Measurements from ENCODE around the gene IGSF21.

The IGSF21 gene

DNA sequence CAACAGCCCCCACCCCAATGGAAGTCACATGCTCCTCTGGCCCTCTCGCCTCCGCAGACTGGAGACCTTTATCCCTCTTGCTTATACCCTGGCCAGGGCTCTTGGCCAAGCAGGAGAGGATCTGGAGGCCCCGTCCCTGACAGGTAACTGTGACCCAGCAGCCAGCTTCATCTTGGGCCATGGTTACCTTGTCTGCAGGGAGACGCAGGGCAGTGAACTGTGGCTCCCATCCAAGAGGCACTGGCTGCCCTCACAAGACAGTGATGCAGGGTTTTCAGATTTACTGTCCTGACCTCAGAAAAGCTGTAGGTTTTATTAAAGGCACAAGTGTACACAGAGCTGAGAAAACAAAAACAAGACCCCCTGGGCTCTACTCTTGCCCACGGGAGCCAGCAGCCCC is 276.5 kb downstream of the IGSF21 start:
- Histone ChIP-seq H3K4me3 (ENCODE audit: low read length) (no peak overlapping the region), H3K9me2 (replicated peaks; ENCODE audit: insufficient read depth, low read length) (no peaks in the 10 kb centered on the region), H2AFZ (ENCODE audit: low read length) (no peak overlapping the region), H3F3A (ENCODE audit: insufficient read depth, low read length) (no peaks in the 10 kb centered on the region), H3K4me2 (ENCODE audit: low read depth, low read length) (no peak overlapping the region), H3K79me2 (ENCODE audit: low read length) (no peaks in the 10 kb centered on the region), H3K9ac (ENCODE audit: low read length) (no peak overlapping the region), H3K27me3 (replicated peaks; ENCODE audit: insufficient read depth, low read length) (peaks cover 70% of the 10 kb centered on the region), H3K27ac (ENCODE audit: low read length) (no peak overlapping the region), H4K20me1 (ENCODE audit: insufficient read depth, low read length) (no peaks in the 10 kb centered on the region), H3K4me1 (ENCODE audit: low read length) (no peaks in the 10 kb centered on the region), H3K36me3 (replicated peaks; ENCODE audit: insufficient read depth, low read length) (no peaks in the 10 kb centered on the region), H3K9me3 (replicated peaks; ENCODE audit: insufficient read depth, low read length) (no peaks in the 10 kb centered on the region)
- DNase-seq: no peak
- no peak for TF ChIP-seq EZH2phosphoT487 (IDR thresholded peaks at IDR 0.05; ENCODE audit: low read length)
- no peak for TF ChIP-seq CTCF (IDR thresholded peaks at IDR 0.05; ENCODE audit: low read length)
- TF ChIP-seq EZH2 (optimal IDR thresholded peaks at IDR 0.05; ENCODE audit: low read depth, low read length): no peak

DNA sequence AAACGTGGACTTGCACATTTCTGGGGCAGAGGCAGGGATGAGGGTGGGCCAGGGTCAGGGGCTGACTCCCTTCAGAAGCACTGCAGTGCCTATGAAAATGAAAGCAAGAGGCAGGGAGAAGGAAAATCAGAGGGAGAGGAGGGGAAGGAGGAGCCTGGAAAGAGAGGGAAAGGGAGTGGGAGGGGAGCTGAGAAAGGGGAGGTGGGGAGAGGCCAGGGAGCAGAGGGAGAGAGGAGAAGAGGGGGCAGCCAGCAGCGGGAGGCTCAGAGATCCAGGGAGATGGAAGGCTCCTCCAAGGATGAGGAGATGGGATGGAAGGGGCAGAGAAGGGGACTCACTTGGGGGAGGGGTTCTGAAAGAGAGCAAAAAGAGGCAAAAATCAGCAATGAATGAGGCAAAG is 276.9 kb downstream of the IGSF21 start:
- Histone ChIP-seq H3K4me3 (ENCODE audit: low read length) (no peak overlapping the region), H3F3A (ENCODE audit: insufficient read depth, low read length) (no peaks in the 10 kb centered on the region), H3K4me2 (ENCODE audit: low read depth, low read length) (no peak overlapping the region), H2AFZ (ENCODE audit: low read length) (no peak overlapping the region), H3K27ac (ENCODE audit: low read length) (no peak overlapping the region), H3K36me3 (replicated peaks; ENCODE audit: insufficient read depth, low read length) (no peaks in the 10 kb centered on the region), H3K9me3 (replicated peaks; ENCODE audit: insufficient read depth, low read length) (no peaks in the 10 kb centered on the region), H3K79me2 (ENCODE audit: low read length) (no peaks in the 10 kb centered on the region), H3K9me2 (replicated peaks; ENCODE audit: insufficient read depth, low read length) (no peaks in the 10 kb centered on the region), H4K20me1 (ENCODE audit: insufficient read depth, low read length) (no peaks in the 10 kb centered on the region), H3K4me1 (ENCODE audit: low read length) (no peaks in the 10 kb centered on the region), H3K9ac (ENCODE audit: low read length) (no peak overlapping the region), H3K27me3 (replicated peaks; ENCODE audit: insufficient read depth, low read length) (peaks cover 74% of the 10 kb centered on the region)
- DNase-seq: no peak
- TF ChIP-seq CTCF (IDR thresholded peaks at IDR 0.05; ENCODE audit: low read length): no peak
- no peak for TF ChIP-seq EZH2 (optimal IDR thresholded peaks at IDR 0.05; ENCODE audit: low read depth, low read length)

- Histone ChIP-seq H3K4me2 (ENCODE audit: low read depth, low read length) (no peak overlapping the region), H3K4me1 (ENCODE audit: low read length) (no peaks in the 10 kb centered on the region), H3K27ac (ENCODE audit: low read length) (no peak overlapping the region), H3K27me3 (replicated peaks; ENCODE audit: insufficient read depth, low read length) (peaks cover 76% of the 10 kb centered on the region), H2AFZ (ENCODE audit: low read length) (no peak overlapping the region), H3K4me3 (ENCODE audit: low read length) (no peak overlapping the region), H3K36me3 (replicated peaks; ENCODE audit: insufficient read depth, low read length) (no peaks in the 10 kb centered on the region), H3K79me2 (ENCODE audit: low read length) (no peaks in the 10 kb centered on the region), H3K9me2 (replicated peaks; ENCODE audit: insufficient read depth, low read length) (no peaks in the 10 kb centered on the region), H3F3A (ENCODE audit: insufficient read depth, low read length) (no peaks in the 10 kb centered on the region), H4K20me1 (ENCODE audit: insufficient read depth, low read length) (no peaks in the 10 kb centered on the region), H3K9ac (ENCODE audit: low read length) (no peak overlapping the region), H3K9me3 (replicated peaks; ENCODE audit: insufficient read depth, low read length) (no peaks in the 10 kb centered on the region)
- DNase-seq: no peak
- TF ChIP-seq CTCF (IDR thresholded peaks at IDR 0.05; ENCODE audit: low read length) (no peak), EZH2phosphoT487 (IDR thresholded peaks at IDR 0.05; ENCODE audit: low read length) (no peak), EZH2 (optimal IDR thresholded peaks at IDR 0.05; ENCODE audit: low read depth, low read length) (no peak)
These were observed 277.7 kb downstream of the IGSF21 start for GRCh38 chr1:18385239-18385790.
